HG03575 (cell line): ENCODE results near the gene NDUFB7.
"Not testable (repeated sequence)": the region's sequence is repeated elsewhere in the genome, so short reads cannot be mapped to it uniquely, and the experiment has no call there.

ENCODE experiments used
- ATAC-seq: cut with Tn5 transposase; IDR thresholded peaks from one replicate; pipeline ENCODE4 v1.9.1; 2021; ENCODE audit not compliant: unreplicated experiment, insufficient number of reproducible peaks, low FRiP score; ENCODE audit errors: extremely low read depth

The NDUFB7 gene

GRCh38 chr19:14577264-14577663 is 5.4 kb upstream of the NDUFB7 start:
- no peak for ATAC-seq

- no peak for ATAC-seq
Measured at GRCh38 chr19:14576363-14576762, 4.5 kb upstream of the NDUFB7 start.

GRCh38 chr19:14575428-14575980 is 3.6 kb upstream of the NDUFB7 start:
- ATAC-seq: no peak

- no peak for ATAC-seq
Measured at GRCh38 chr19:14570864-14571527, 870 bp downstream of the NDUFB7 start.

GRCh38 chr19:14567079-14567478 is 4.8 kb downstream of the NDUFB7 start:
- ATAC-seq: no peak

- no peak for ATAC-seq
Measured at GRCh38 chr19:14566712-14567077, 5.2 kb downstream of the NDUFB7 start.

- ATAC-seq: no peak
Measured at GRCh38 chr19:14565765-14566711, 5.8 kb downstream of the NDUFB7 start.

- no peak for ATAC-seq
Measured at GRCh38 chr19:14565298-14565679, 6.6 kb downstream of the NDUFB7 start.

GRCh38 chr19:14564652-14565297 is 7.1 kb downstream of the NDUFB7 start:
- not testable (repeated sequence) for ATAC-seq

GRCh38 chr19:14563989-14564651 is 7.7 kb downstream of the NDUFB7 start:
- no peak for ATAC-seq

- no peak for ATAC-seq
Measured at GRCh38 chr19:14563590-14563926, 8.3 kb downstream of the NDUFB7 start.

GRCh38 chr19:14562660-14563589 is 8.9 kb downstream of the NDUFB7 start:
- ATAC-seq: no peak

GRCh38 chr19:14561847-14562351 is 10.0 kb downstream of the NDUFB7 start:
- ATAC-seq: no peak

- no peak for ATAC-seq
Measured at GRCh38 chr19:14561249-14561648, 10.6 kb downstream of the NDUFB7 start.

- ATAC-seq: no peak
Measured at GRCh38 chr19:14560776-14561108, 11.1 kb downstream of the NDUFB7 start.

- ATAC-seq: no peak
Measured at GRCh38 chr19:14559916-14560775, 11.7 kb downstream of the NDUFB7 start.

- no peak for ATAC-seq
Measured at GRCh38 chr19:14558370-14559066, 13.3 kb downstream of the NDUFB7 start.
